ENCODE measurements around the gene SPEF2. TPM values are rescaled to one million over a fixed set of nuclear protein-coding genes. Genes with fewer than 3 reads are reported as not detected.

Gene SPEF2
- total and polyA plus RNA-seq, 10 of the 15 experiments (the other 5 are each of a cell fraction or from before 2014, with no cell fraction given): 0.03 to 2.0 (median 0.07) TPM; not detected in 3

DNA sequence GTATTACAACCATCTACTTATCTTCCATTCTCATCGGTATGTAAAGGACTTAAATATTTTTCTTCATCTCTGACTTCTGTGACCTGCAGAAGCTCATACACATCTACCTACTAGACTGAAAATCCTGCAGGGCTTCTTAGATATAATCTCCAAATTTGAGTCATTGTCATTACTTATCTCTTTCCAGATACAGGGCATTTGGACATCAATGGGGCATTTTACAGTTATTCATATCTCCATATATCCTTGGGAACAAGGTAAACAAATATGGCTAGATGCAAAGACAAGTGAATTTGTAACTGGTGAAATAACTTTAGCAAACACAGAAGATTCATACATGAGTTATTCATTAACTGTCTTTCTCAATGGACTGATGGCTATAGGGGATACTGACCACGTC, 201.4 kb downstream of the SPEF2 start:
- ChIA-PET RAD21 (ENCODE audit: unreplicated experiment) (interaction anchor here (1.4 to 1.7 kb wide), 2 partner anchors 42 to 107 kb away, joined by 3 to 4 read pairs; no protein-coding TSS in a partner anchor), SMC1A (ENCODE audit: uncharacterized antibody, unreplicated experiment) (interaction anchor here (1.1 to 5.9 kb wide), 5 partner anchors 14 to 85 kb away, joined by 3 to 29 read pairs (median 4); no protein-coding TSS in a partner anchor), POLR2A (no interaction called here), CTCF (interaction anchor here (0.6 to 1.5 kb wide), 5 partner anchors 10 to 96 kb away, joined by 3 to 4 read pairs (median 3); no protein-coding TSS in a partner anchor)
- H3K79me2 ChIP-seq (ENCODE audit: control insufficient read depth, insufficient read depth, low read length): no peaks in the 10 kb centered on the region
- no peak overlapping the region for H3K27ac ChIP-seq (ENCODE audit: control insufficient read depth, insufficient read depth)
- H3K36me3 ChIP-seq (ENCODE audit: control insufficient read depth in 2 of 2, insufficient read depth in 2 of 2, low read length in 1 of 2): no peaks in the 10 kb centered on the region
- H3K4me1 ChIP-seq (ENCODE audit: control insufficient read depth, insufficient read depth, low read length): no peaks in the 10 kb centered on the region
- in situ Hi-C loops (cut with MboI): no loop called here
- no peaks in the 10 kb centered on the region for H3K9me3 ChIP-seq (replicated peaks; ENCODE audit: control insufficient read depth, insufficient read depth, low read length)
- H4K20me1 ChIP-seq (ENCODE audit: control insufficient read depth, insufficient read depth): no peaks in the 10 kb centered on the region
- H3K9ac ChIP-seq (ENCODE audit: control insufficient read depth, insufficient read depth, low read length): no peak overlapping the region
- 71% methylated on average over 2 of the region's 2 CpGs for WGBS (ENCODE audit: insufficient coverage, insufficient replicate concordance, low lambda C conversion rate, missing lambda C conversion rate)
- H3K27me3 ChIP-seq (replicated peaks in 1 of 2; ENCODE audit: control insufficient read depth in 2 of 2, insufficient read depth in 2 of 2, low read length in 1 of 2): no peaks in the 10 kb centered on the region
- no peak for FAIRE-seq
- H3K4me3 ChIP-seq: no peak overlapping the region
- BruUV-seq (replicated peaks): no TSS peak
- TF ChIP-seq PRDM15 (CRISPR knock-in tag; IDR thresholded peaks at IDR 0.05) (no peak), POLR2AphosphoS5 (IDR thresholded peaks at IDR 0.05; ENCODE audit: low read length) (no peak), STAT3 (IDR thresholded peaks at IDR 0.05; ENCODE audit: low read depth, low read length) (no peak), EZH2 (IDR thresholded peaks at IDR 0.05; ENCODE audit: borderline replicate concordance, control insufficient read depth, low read depth, low read length) (no peak), USF2 (IDR thresholded peaks at IDR 0.05; ENCODE audit: borderline replicate concordance, low read depth, low read length) (no peak), ZNF687 (IDR thresholded peaks at IDR 0.05) (no peak), NFYA (IDR thresholded peaks at IDR 0.05; ENCODE audit: borderline replicate concordance, low read depth, low read length) (no peak), NR2C2 (IDR thresholded peaks at IDR 0.05; ENCODE audit: borderline replicate concordance, control insufficient read depth, insufficient read length, low read depth) (no peak), IRF4 (IDR thresholded peaks at IDR 0.05; ENCODE audit: low read depth, low read length) (no peak), FOXK2 (IDR thresholded peaks at IDR 0.05) (no peak)
- ATAC-seq: no peak
- no peak overlapping the region for H2AFZ ChIP-seq (ENCODE audit: control insufficient read depth, low read depth, low read length)
- H3K4me2 ChIP-seq (ENCODE audit: control insufficient read depth, insufficient read depth): no peak overlapping the region
- no peak for DNase-seq (ENCODE audit: low read depth, low spot score)
- intact Hi-C loops (cut with micrococcal nuclease; ENCODE audit: unreplicated experiment): no loop called here
